Right atrium auricular region (tissue), 2 donors: ENCODE results near the gene EYA2. TPM values are rescaled to one million over a fixed set of nuclear protein-coding genes. Genes with fewer than 3 reads are reported as not detected.

Source experiments
- DNase-seq: peaks from one replicate; pipeline ENCODE4 v3.0.0-alpha.2; 2019; ENCODE audit warnings: low spot score
- H3K27ac ChIP-seq, 2 donors: fragments of 200-600 bp; sonication (generic); 1 replicate in 1 of 2; 2 replicates in 1 of 2; pipeline ENCODE4 v1.5.1; 2016 to 2019
- H3K27me3 ChIP-seq, 2 donors: fragments of 200-600 bp; sonication (generic); one replicate each; pipeline versions ENCODE4 v1.5.1 to v1.6.0; 2017 to 2019
- H3K36me3 ChIP-seq: fragments of 200-600 bp; sonication (generic); one replicate; pipeline ENCODE4 v1.5.1; 2016
- H3K4me1 ChIP-seq, 2 donors: fragments of 200-600 bp; sonication (generic); one replicate each; pipeline versions ENCODE4 v1.5.1 to v1.6.0; 2017 to 2019
- H3K4me3 ChIP-seq, 2 donors: fragments of 200-600 bp; sonication (generic); 1 replicate in 1 of 2; 2 replicates in 1 of 2; pipeline ENCODE4 v1.5.1; 2017 to 2019; ENCODE audit warnings: mild to moderate bottlenecking in 1 of 2, moderate library complexity in 1 of 2
- H3K9me3 ChIP-seq, 2 donors: fragments of 200-600 bp; sonication (generic); one replicate each; pipeline ENCODE4 v1.5.1; 2019
- CTCF ChIP-seq, 2 donors: fragments of 200-600 bp; sonication (generic); IDR thresholded peaks; one replicate each; pipeline ENCODE4 v1.5.1; 2019; ENCODE audit warnings: antibody characterized with exemption in 2 of 2
- total RNA-seq, 2 donors: library from RNA; depleted of rRNA; stranded (reverse); fragments of >200 nt; gene quantifications; one replicate each; pipeline ENCODE4 v1.1.0, GENCODE V29; 2016

Gene EYA2
- total RNA-seq, 2 donors from 2014 or later: 0.30 to 2.6 TPM

- Histone ChIP-seq H3K27ac (no peak overlapping the region), H3K36me3 (no peaks in the 10 kb centered on the region), H3K9me3 (no peaks in the 10 kb centered on the region), H3K4me1 (no peaks in the 10 kb centered on the region), H3K27me3 (no peaks in the 10 kb centered on the region), H3K4me3 (no peak overlapping the region)
- no peak for DNase-seq
- TF ChIP-seq CTCF (IDR thresholded peaks at IDR 0.05): no peak
Observed at GRCh38 chr20:47003223-47003622, 108.6 kb downstream of the EYA2 start.

GRCh38 chr20:47004179-47004578 lies 109.5 kb downstream of the EYA2 start:
- H3K4me3 ChIP-seq: no peak overlapping the region
- H3K4me1 ChIP-seq: no peaks in the 10 kb centered on the region
- H3K27me3 ChIP-seq: no peaks in the 10 kb centered on the region
- H3K27ac ChIP-seq: no peak overlapping the region
- TF ChIP-seq CTCF (IDR thresholded peaks at IDR 0.05): no peak
- H3K36me3 ChIP-seq: no peaks in the 10 kb centered on the region
- DNase-seq: no peak
- no peaks in the 10 kb centered on the region for H3K9me3 ChIP-seq

GRCh38 chr20:47007826-47008655 lies 113.4 kb downstream of the EYA2 start:
- no peaks in the 10 kb centered on the region for H3K4me1 ChIP-seq
- no peak for DNase-seq
- no peak for TF ChIP-seq CTCF (IDR thresholded peaks at IDR 0.05)
- no peak overlapping the region for H3K4me3 ChIP-seq
- H3K36me3 ChIP-seq: no peaks in the 10 kb centered on the region
- no peaks in the 10 kb centered on the region for H3K9me3 ChIP-seq
- no peaks in the 10 kb centered on the region for H3K27me3 ChIP-seq
- no peak overlapping the region for H3K27ac ChIP-seq

- TF ChIP-seq CTCF (IDR thresholded peaks at IDR 0.05): no peak
- no peaks in the 10 kb centered on the region for H3K9me3 ChIP-seq
- DNase-seq: no peak
Observed at GRCh38 chr20:47008842-47009518, 114.3 kb downstream of the EYA2 start.

GRCh38 chr20:47009784-47010183 lies 115.1 kb downstream of the EYA2 start:
- Histone ChIP-seq H3K4me3 (no peak overlapping the region), H3K36me3 (no peaks in the 10 kb centered on the region), H3K27me3 (no peaks in the 10 kb centered on the region), H3K4me1 (no peaks in the 10 kb centered on the region), H3K9me3 (no peaks in the 10 kb centered on the region), H3K27ac (no peak overlapping the region)
- TF ChIP-seq CTCF (IDR thresholded peaks at IDR 0.05): no peak
- DNase-seq: no peak

More at GRCh38 chr20:47008842-47009518, 114.3 kb downstream of the EYA2 start:
- H3K27me3 ChIP-seq: no peaks in the 10 kb centered on the region
- no peaks in the 10 kb centered on the region for H3K36me3 ChIP-seq
- H3K27ac ChIP-seq: no peak overlapping the region
- H3K4me1 ChIP-seq: no peaks in the 10 kb centered on the region
- no peak overlapping the region for H3K4me3 ChIP-seq
